GM19372 (cell line): ENCODE results near the gene TXNDC2.

Source experiments
- ATAC-seq: cut with Tn5 transposase; IDR thresholded peaks from one replicate; pipeline ENCODE4 v1.9.1; 2021; ENCODE audit warnings: mild to moderate bottlenecking, low read depth, moderate library complexity; ENCODE audit not compliant: unreplicated experiment

Gene TXNDC2

DNA sequence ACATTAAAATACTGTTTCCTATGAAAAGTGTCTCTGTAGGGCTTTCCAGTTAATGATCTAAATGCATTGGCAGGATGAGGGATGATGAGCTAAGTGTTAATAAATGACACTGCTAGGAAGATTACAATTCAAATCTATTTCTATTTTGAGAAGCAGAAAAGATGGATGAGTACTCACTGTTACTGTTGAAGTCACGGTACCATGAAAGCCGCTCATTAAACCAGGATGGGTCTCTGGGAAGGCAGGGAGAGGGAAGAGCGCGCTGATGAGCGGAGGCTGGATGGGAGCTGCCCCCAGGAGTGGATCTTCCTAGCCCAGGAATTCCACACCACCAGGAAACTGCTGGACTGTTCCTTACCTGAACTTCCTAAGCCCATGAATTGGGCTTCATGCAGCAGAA lies 27.1 kb upstream of the TXNDC2 start:
- no peak for ATAC-seq

DNA sequence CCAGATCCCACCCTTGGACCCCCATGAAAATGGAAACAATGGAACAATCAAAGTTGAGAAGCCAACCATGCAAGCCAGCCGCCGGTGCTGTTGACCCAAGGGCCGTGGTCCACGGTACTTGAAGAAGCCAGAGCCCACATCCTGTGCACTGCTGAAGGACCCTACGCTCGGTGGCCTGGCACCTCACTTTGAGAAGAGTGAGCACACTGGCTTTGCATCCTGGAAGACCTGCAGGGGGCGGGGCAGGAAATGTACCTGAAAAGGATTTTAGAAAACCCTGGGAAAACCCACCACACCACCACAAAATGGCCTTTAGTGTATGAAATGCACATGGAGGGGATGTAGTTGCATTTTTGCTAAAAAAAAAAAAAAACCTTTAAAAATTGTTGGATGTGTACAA lies 26.5 kb upstream of the TXNDC2 start:
- no peak for ATAC-seq

DNA sequence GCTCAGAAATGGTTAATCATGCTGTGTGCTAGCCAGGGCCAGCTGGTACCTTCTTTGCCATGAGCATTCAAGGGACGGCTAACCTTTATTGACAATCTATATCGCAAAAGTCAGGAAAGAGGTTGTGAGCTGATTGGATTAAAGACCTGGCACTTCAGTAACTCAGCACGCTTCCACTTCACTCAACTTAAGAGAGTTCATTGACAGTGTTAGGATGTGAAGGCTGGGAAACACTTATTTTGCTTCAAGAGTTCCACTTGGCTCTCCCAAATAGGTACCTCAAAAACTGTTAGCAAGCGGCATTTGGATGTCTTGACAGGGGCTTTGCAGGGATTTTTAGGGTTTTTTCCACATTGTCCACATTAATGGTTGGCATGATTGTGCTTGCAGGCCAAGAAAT lies 25.1 kb upstream of the TXNDC2 start:
- no peak for ATAC-seq

DNA sequence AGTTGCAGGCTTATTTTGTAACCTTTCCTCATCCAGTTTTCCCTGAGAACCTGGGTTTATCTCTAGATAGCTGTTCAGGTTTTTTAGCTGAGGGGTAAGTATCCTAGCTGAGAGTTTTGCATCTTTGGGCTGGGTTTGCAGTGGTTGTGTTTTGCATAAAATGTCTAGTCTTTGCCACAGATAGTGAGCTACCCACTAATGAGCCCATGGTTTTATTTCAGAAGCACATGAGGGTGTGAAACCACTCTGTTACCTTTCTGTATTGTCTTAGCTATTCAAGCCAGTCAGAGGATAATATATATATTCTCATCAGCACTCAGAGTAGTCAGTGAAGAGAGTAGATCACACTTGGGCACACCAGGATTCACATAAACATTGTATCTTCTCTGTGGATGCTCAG lies 24.6 kb upstream of the TXNDC2 start:
- ATAC-seq: no peak

DNA sequence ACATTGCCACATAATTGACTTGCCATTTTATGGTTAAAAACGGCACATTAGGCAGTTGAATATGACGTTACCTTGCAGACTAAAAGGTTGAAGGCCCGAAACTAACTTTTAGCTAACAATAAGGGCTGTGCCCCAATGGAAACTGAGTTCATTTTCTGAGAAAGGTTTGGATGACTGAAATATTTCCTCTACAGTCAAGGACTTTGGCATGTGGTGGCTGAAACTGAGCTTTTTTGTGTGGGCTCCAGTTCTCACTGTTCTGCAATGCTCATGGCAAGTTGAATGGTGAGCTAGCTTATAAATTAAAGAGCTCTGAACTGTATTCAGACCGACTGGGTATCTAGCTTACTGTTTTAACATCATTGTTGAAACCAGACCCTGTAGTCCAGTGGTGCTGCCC lies 23.8 kb upstream of the TXNDC2 start:
- ATAC-seq: no peak

DNA sequence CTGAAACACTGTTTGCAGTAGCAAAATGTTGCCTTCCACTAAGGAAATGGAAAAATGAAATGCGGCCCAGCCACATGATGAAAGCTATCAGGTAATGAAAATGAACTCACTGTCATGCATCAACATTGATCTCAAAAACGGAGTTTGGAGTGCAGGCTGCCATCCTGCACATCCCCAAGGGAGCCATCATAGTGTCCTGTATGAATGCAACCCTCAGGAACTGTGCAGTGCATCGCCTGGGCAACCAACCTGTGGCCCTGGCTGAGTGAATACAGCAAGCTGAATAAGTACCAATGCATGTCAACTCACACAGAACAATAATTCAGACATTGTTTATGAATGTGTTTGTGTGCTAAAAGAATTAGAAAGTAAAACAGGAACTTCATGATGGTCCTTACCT lies 23.1 kb upstream of the TXNDC2 start:
- no peak for ATAC-seq

DNA sequence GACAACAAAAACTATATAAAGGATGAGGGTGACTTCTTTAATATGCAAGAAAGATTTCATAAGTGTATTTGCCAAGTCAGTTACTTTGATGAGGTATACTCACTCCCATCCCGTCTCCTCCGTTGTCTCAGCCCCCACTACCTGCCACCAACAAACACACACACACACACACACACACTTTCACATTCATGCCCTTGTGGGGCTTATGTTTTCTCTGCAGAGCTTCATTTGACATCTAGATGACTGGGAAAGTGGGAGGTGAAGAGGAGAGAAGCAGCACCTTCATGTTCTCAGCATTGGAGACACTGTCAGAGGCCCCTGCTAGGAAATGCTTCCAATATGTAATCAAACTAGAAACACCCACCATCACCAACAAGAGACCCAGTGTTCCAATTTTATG lies 22.5 kb upstream of the TXNDC2 start:
- no peak for ATAC-seq

DNA sequence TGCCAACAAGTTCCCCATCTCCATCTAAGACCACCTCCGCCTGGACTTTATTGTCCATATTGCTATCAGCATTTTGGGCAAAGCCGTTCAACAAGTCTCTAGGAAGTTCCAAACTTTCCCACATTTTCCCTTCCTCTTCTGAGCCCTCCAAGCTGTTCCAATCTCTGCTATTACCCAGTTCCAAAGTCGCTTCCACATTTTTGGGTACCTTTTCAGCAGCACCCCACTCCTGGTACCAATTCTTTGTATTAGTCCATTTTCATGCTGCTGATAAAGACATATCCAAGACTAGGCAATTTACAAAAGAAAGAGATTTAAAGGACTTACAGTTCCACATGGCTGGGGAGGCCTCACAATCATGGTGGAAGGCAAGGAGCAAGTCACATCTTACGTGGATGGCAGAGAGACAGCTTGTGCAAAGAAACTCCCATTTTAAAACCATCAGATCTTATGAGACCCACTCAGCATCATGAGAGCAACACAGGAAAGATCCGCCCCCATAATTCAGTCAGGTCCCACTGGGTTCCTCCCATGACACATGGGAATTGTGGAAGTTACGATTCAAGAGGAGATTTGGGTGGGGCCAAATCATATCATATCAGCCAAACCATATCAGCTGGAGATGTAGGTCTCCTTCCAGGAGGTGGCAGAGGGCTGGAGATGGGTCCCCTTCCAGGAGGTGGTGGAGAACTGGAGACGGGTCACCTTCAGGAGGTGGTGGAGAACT lies 19.8 kb upstream of the TXNDC2 start:
- ATAC-seq: no peak

DNA sequence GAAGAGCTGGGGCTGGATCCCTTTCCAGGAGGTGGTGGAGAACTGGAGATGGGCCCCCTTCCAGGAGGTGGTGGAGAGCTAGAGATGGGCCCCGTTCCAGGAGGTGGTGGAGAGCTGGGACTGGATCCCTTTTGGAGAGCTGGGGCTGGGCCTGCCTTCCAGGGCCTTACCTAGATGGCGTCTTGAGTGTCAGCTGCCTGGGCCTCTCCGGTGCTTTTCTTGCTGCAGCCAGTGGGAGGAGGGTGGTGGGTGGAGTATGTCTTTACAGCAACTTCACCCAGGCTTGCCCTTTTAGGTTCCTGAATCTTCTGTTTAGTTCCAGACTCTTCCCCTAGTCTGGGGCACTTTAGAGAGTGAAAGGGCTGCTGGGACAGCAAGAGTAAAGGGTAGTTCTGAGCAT lies 19.1 kb upstream of the TXNDC2 start:
- ATAC-seq: no peak

DNA sequence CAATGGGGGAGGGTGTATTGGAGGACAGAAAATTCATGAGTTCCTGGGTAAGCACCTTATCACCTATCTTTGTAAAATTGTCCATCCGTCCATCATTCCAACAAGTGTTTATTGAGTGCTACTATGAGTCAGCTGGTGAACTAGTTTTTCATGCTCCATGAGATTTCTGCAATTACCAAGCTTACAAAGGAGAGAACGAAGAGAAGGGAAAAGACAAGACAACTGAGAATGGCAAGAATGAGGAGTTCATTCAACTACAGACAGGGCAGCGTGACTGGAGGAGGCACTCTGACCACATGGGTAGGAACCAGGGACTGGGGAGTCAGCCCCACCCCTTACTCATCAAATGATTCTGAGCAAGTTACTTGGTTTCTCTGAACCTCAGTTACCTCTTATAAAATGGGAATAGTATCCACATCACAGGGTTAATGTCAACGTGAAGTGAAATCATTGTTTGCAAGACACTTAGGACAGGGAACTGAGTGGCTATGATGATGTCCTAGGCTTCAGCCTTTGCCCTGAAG lies 18.6 kb upstream of the TXNDC2 start:
- ATAC-seq: no peak

DNA sequence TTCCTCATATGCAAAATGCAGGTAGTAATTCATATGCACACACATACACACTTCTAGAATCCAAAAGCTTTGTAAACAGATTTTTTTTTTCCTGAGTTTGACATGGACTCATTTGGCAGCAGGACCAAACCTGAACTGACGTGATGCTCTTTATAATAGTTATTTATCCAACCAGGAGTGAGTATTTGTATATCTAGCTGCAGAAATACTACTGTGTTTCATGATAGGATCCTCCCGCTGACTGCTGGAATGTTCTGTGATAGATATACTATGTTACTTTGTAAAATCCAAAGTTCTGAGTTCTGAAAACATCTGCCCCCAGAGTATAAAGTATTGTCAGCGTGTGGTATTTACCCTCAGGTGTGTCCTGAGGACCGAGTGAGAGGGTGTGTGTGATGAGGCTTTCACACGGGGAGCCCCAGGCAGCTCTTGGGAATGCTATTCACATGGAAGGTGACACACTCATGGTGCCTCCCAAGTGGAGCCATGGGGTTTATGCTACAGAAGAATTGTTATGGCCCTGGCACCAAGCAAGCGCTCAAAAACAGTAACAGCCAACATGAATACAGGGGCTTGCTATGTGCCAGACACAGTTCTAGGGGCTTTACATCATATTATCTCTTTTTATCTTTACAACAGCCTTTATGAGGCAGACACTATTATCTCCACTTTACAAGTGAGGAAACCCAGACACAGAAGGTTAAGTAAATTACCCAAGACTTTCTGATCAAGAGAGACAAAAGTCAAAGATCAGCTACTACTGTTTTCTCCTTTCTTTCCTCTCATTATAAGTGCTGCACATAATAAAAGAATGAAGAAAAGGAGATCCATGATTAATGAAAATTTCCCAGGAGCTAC lies 16.7 kb upstream of the TXNDC2 start:
- ATAC-seq: no peak

DNA sequence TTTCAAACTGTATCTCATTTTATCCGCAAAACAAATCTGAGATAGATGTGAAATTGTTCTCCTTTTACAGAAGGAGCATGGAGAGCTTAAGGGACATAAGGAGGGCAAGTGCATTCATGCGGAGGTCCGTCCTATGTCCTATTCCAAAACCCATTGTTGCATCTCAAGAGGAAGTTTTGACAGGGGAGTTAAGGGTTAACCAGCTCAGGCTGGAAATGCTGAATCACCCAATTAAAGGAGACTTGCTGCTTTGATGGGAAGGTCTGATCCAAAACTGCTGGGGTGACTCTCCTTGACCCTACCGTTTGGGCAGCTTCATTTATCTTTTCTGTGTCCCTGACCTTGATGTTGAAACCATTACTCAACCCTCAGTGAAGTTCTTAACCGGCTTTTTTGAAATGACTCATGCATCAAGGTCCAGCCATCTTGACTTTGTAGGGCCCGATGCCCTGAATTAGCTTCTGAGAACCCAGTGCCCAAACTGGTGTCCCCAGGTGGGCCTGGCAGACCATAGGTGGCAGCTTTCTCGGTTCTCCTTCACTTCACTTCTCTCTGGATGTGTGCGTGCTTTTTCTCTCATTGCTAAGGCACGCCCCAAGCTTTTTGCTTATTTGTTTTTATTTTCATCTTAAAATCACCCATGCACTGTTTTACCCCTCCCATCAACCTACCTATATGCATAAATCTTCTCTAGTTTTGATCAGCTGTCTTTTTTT lies 15.9 kb upstream of the TXNDC2 start:
- no peak for ATAC-seq

DNA sequence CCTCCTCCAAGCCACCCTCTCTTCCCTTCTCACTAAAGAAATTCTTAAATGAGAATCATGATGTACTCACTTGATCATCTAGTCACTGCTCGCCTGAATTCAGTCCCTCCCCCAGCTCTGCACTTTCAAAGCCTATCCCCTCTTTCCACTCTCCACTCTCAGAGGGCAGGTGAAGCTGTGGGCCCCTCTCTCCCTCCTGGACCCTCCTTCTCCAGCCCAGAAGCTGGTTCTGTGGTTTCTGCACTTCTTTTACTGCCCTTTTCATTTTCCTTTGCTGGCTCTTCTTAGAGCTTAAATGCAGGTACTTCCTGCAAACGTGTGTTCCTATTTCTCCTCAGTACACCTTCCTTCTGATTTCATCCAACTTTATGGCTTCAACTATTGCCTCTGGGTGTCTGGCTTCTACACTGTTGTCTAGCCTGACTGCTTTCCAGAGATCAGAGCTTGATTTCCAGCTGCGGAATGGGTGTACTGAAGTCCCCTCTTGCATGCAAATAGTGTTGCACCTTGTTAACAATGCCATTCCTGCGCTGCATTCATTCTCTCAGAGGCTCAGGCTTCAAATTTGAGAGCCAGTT lies 15.3 kb upstream of the TXNDC2 start:
- no peak for ATAC-seq

DNA sequence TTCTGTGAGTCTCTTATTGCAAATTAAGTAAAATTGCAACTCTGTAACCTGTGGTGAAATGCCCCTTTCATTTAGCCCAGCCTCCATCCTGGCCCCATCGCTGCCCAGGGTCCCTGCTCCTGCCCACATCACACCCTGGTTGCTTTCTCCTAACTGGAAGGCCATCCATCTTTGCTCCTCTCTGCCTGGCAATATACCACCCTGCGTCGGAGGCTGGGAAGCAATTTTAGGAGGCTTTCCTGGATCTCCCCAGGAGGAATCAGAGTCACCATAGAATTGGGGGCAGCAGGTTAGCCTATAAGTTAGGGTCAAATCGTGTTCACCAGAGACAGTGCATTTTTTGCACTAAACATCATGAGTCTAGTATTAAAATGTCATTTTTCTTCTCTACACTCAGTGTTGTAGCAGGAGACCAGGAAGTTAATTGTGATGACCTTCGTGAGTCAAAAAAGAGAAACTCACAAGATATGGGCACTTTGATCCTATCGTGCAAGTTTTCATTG lies 14.5 kb upstream of the TXNDC2 start:
- no peak for ATAC-seq

DNA sequence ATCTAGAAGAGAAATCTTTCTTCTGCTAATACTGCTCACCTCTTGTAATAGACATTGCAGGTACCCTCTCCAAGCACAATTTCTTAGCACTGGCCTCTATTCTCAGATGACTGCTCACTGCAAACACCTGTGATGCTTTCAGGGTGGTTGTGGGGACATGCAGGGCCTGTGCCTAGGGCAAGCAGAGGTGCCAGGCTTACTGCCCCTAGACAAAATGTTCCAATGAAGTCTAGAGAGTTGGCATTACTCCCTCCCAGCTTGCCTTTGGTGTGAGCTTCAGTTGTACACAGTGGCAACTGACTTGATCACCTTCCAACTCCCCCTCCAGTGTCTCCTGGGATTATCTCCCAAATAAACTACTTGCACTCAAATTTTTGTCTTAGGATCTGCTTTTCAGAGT lies 12.9 kb upstream of the TXNDC2 start:
- no peak for ATAC-seq

DNA sequence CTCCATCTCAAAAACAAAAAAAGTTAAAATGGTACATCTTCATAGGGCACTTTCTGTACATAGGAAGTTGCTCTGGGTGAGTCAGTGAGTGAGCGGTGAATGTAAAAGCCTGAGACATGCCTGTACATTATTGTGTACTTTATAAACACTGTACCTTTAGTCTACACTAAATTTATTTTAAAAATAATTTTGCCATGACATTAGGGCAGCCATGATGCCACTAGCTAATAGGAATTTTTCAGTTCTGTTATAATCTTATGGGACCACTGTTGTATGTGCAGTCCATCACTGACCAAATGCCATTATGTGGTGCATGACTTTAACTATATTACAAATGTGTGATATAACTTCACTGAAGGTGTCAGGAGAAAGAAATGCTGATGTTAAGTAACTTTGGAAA lies 11.0 kb upstream of the TXNDC2 start:
- ATAC-seq: no peak

DNA sequence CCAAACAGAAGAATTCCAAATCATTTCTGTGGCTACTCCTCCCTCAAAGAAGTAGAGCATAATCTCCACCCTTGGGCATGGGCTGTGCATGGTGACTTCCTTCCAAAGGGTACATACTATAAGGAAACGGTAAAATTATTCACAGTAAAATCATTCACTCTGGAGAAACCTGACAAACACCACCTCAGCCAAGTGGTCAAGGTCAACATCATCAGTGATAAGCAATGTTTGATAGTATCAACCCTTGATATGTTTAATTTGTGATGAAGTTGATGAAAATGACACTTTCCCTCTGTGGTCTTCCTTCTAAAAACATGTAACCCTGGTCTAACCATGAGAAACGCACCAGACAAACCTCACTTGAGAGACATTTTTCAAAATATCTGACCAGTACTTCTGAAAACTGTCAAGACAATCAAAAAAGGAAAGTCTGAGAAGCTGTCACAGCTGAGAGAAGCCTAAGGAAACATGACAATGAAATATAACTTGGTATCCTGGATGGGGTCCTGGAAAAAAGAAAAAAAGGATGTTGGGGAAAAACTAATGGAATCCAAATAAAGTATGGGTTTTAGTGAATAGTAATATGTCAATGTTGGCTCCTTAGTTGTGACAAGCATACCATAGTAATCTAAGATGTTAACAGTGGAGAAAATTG lies 9.4 kb upstream of the TXNDC2 start:
- ATAC-seq: no peak

DNA sequence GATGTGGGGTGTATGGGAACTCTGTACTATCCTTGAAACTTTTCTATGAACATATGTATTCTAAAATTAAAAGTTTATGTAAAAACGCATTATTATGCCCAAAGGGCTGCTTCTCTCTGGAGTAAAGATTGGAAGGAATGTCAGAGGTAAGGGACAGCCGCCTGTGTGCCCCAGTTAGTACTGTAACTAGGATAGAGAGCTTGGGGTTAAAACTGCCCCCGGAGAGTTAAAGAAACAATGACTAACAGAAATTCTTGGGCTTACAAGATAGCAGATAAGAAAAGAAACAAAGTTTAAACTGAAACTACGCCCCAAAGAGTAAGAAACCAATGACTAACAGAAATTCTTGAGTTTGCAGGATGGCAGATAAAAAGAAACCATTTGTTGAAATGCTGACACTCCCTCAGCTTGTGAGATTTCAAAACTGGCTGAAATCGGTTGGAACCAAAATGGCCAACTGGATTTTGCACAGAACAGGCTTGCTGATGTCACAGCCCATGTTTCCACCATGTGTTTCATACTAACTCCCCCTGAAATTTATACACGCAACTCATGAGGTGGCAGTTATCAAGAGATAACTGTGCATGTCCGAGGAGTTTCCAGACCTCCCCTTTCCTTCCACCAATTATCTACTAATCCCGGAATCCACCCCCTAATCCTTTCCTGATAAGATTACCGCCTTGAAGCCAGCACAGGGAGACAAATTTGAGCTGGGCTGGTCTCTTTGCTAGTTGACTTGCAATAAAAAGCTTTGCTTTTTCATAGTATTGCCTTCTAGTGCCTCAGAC lies 8.7 kb upstream of the TXNDC2 start:
- ATAC-seq: no peak

DNA sequence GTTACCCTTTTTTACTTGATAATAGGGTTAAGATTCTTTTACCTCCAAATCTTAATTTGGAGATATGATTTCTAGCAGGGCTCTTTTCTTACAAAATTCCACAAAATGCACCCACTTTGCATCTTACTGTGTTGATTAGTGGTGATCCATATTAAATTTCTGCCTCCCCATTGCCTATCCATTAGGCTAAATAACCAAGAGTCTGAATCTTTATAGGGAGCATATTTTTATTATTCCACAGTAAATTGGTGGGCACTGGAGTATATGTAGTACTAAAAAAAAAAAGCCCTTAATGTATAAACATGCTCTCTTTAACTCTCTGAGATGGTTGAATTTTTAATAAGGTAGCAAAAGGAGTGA lies 8.1 kb upstream of the TXNDC2 start:
- ATAC-seq: no peak
